Activated effector memory CD4-positive, alpha-beta T cell treated with Interleukin-2 at 50 U/mL for 16 hours (primary cell): ENCODE measurements around the gene TEX38.
"Not testable (repeated sequence)": the region's sequence is repeated elsewhere in the genome, so short reads cannot be mapped to it uniquely, and the experiment has no call there.

ENCODE experiments used
- DNase-seq: peaks from one replicate; pipeline ENCODE4 v3.0.0-alpha.2; 2020

TEX38 gene

GRCh38 chr1:46656643-46657042 is 15.0 kb upstream of the TEX38 start:
- DNase-seq = no peak

GRCh38 chr1:46657775-46658174 is 13.9 kb upstream of the TEX38 start:
- DNase-seq = no peak

- DNase-seq = no peak
Observed at GRCh38 chr1:46659307-46659870, 12.3 kb upstream of the TEX38 start.

- DNase-seq = not testable (repeated sequence)
Observed at GRCh38 chr1:46660116-46660515, 11.5 kb upstream of the TEX38 start.

GRCh38 chr1:46662919-46663318 is 8.7 kb upstream of the TEX38 start:
- DNase-seq = not testable (repeated sequence)

- no peak for DNase-seq
Observed at GRCh38 chr1:46665983-46666382, 5.7 kb upstream of the TEX38 start.

GRCh38 chr1:46667782-46668760 is 3.6 kb upstream of the TEX38 start, which contains the start of gene ATPAF1:
ATPAF1 (minus strand) TSS chr1:46668364; CDS start chr1:46668322, 42 bp downstream.
- peak; percentile 50 for DNase-seq

- no peak for DNase-seq
Observed at GRCh38 chr1:46670134-46670533, 1.5 kb upstream of the TEX38 start.

GRCh38 chr1:46672696-46673095 is 1.0 kb downstream of the TEX38 start:
- no peak for DNase-seq

- no peak for DNase-seq
Observed at GRCh38 chr1:46673749-46674182, 2.1 kb downstream of the TEX38 start.

- DNase-seq = no peak
Observed at GRCh38 chr1:46675549-46676314, 4.1 kb downstream of the TEX38 start.

GRCh38 chr1:46676531-46676930 is 4.9 kb downstream of the TEX38 start:
- no peak for DNase-seq

GRCh38 chr1:46677339-46677738 is 5.7 kb downstream of the TEX38 start:
- DNase-seq = no peak

GRCh38 chr1:46679789-46680573 is 8.3 kb downstream of the TEX38 start:
- no peak for DNase-seq

- no peak for DNase-seq
Observed at GRCh38 chr1:46681333-46682034, 9.8 kb downstream of the TEX38 start.

GRCh38 chr1:46682064-46682463 is 10.4 kb downstream of the TEX38 start:
- no peak for DNase-seq

GRCh38 chr1:46684670-46685069 is 13.0 kb downstream of the TEX38 start:
- DNase-seq = no peak

GRCh38 chr1:46686255-46686654 is 14.6 kb downstream of the TEX38 start:
- no peak for DNase-seq

GRCh38 chr1:46687093-46687659 is 15.5 kb downstream of the TEX38 start:
- DNase-seq = no peak

- DNase-seq = no peak
Observed at GRCh38 chr1:46687921-46688509, 16.4 kb downstream of the TEX38 start.

- DNase-seq = no peak
Observed at GRCh38 chr1:46689356-46689755, 17.7 kb downstream of the TEX38 start.
